NCI-H460 (cell line): Measurements from ENCODE around the gene CASK. TPM values are rescaled to one million over a fixed set of nuclear protein-coding genes. Genes with fewer than 3 reads are reported as not detected.
"Not testable (repeated sequence)": the region's sequence is repeated elsewhere in the genome, so short reads cannot be mapped to it uniquely, and the experiment has no call there.

Experiments
- DNase-seq: peaks from one replicate; pipeline ENCODE4 v3.0.0-alpha.2; 2016; ENCODE audit warnings: low read depth; ENCODE audit errors: extremely low read depth
- total RNA-seq: library from RNA; depleted of rRNA; stranded (reverse); fragments of >200 nt; shearing (Covaris generic); gene quantifications from 2 replicates; pipeline ENCODE4 v1.2.3, GENCODE V29; 2014

CASK gene
- total RNA-seq, 1 experiment from 2014 or later: 27.7 TPM

DNA sequence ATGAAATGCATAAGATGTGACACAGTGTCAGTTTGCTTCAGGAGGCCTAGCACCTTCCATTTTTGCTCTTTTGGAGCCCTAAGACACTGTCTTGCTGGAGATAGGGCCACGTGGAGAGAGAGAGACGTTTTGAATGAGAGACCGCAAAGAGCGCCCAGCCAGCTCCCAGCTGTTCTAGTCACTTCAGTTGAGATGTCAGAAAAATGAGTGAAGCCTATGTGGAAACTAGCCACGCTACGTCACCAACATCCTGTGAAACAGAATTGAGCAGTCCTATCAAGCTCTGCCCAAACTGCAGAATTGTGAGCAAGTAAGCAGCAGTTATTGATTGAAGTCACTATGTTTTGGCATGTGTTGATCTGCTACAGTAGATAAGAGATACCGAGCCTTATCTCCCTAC lies 186.3 kb downstream of the CASK start:
- no peak for DNase-seq

- peak; percentile 4 for DNase-seq
Observed at GRCh38 chrX:41734530-41734929, 188.8 kb downstream of the CASK start.

DNA sequence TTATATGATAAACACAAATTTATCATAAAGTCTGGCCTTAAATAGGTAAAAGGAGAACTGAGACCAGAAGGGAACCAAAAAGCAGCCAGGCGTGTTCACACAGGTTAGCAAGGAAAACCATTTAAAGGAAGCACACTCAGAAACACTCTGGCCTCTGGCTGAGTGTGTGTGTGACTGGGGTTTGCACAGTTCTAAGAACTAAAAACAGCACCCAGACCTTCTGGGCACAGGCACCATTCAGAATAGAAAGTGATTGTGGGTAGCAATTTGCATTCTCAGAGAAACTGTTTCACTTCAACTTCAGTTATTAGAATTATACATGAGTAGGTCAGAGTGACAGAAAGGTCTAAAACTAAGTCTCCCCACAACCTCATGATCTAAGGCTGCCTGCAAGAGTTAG lies 189.4 kb downstream of the CASK start:
- DNase-seq: no peak

DNA sequence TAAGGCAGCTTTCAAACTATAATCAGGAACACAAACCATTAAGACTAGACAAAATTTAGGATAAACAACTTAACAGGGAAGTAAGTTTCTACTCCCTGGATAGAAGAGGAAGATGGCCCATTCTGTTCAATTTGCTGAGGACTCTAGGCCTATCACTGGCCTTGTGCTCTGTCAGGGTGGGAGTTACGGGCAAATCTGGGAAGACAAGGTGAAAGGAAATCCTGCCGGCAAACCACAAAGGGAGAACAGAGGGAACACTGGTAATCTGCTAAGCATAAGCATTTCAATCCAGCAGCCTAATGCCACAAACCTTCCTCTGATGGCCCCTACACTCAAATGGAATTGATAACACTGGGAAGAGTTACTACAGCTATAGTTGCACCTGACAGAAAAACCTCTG lies 191.1 kb downstream of the CASK start:
- no peak for DNase-seq

GRCh38 chrX:41730081-41730480 lies 193.3 kb downstream of the CASK start:
- DNase-seq: no peak

- no peak for DNase-seq
Observed at GRCh38 chrX:41728125-41728524, 195.2 kb downstream of the CASK start.

- no peak for DNase-seq
Observed at GRCh38 chrX:41723826-41724225, 199.5 kb downstream of the CASK start, which contains the start of gene GPR82. Gene GPR82 (plus strand): TSS chrX:41724181. CDS start chrX:41727027, 2,846 bp downstream.

DNA sequence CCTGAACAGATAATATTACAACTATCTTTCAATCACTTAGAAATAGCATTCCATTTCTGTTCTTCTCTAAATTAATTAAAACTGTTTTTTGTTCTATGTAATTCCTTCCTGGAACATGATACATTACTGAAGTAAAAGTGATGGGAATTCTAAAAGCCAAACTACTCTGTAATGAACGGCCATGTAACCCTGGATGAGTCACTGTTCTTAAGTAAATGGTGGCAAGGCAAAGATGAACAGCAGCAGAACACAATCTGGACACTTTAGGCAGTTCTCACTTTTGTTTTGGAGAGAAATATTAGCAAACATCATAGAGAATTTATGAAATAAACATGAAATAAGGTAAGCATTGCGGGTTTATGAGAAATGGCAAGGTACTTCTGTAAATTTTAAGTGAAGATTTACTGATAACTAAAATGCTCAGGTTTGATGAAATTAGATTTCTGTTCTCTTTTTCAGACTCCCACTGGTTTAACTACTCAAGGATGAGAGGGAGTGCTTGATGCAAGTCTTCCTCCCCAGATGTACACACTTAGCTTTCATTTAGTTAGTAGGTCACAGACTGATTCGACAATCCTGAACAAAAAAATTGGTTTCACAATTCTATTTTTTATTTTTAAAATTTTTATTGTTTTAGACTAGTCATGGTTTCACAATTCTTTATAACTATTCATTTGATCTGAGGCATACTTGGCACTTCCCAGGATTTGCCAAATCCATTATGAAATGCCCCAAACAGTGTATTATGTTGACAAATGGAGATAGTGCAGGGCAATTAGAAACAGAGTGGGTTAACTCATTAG lies 200.3 kb downstream of the CASK start:
- DNase-seq: no peak

- DNase-seq: no peak
Observed at GRCh38 chrX:41722214-41722613, 201.1 kb downstream of the CASK start.

DNA sequence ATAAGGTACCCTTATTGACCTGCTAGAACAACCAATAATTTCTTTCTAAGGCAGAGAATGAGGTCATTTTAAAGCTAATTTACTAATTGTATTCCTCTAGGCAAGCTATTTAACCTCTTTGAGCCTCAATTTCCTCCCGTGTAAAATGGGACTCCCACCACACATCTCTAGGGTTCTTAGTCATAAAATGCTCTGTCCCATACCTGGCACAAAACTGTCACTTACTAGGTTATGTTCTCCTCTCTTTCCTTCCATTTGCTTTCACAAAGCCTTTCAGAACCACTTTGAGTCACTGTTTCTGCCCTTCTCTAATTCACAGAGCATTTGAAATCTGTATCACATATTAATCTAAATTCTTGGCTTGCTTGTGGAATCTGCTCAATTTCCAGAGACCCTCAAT lies 201.8 kb downstream of the CASK start:
- no peak for DNase-seq

DNA sequence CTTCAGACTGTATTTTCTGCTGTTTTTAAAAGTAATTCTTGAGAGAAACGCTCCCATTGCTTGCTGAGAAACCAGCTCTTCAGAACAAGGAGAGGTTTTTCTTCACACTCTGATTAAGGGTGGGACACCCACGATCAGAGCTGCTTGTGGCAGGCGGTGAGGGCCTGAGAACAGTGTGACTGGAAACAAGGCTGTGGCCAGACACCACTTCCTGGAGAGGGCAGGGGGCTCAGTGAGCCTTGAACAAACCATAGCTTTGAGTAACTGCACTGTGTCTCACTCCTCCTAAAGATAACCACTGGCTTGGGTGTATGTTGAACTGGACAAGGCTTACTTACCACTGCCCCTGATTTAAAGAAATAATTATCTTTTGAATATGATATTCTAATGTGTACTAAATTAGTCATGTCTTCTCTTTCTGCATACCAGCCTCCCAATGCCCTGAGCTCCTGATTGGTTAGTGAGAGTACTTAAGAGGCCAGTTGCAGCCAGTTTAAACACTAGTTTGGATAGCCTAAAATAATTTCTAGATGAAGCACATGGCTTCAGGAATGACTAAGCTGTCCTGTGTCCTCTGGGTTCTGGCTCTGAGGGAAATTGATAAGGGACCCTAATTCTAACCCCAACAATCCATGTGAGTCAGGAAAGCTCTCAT lies 203.1 kb downstream of the CASK start:
- DNase-seq: no peak

DNA sequence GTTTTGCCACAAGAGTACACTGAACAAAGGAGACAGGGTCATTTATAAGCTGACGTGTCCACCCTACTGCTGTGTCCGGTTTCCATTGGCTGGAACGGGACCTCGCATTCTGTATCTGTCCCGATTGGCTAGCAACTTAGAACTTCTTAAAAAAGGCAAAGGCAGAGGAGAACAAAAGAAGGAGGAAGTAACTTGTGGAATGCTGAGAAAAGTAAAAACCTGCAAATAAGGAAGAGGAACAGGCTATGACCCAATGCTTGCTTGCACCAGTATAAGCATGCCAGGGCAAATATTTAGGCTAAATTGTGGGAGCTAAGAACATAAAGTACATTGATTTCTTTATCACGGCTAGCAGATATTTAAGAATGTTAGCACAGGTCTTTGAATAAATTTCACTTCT lies 203.7 kb downstream of the CASK start:
- not testable (repeated sequence) for DNase-seq

DNA sequence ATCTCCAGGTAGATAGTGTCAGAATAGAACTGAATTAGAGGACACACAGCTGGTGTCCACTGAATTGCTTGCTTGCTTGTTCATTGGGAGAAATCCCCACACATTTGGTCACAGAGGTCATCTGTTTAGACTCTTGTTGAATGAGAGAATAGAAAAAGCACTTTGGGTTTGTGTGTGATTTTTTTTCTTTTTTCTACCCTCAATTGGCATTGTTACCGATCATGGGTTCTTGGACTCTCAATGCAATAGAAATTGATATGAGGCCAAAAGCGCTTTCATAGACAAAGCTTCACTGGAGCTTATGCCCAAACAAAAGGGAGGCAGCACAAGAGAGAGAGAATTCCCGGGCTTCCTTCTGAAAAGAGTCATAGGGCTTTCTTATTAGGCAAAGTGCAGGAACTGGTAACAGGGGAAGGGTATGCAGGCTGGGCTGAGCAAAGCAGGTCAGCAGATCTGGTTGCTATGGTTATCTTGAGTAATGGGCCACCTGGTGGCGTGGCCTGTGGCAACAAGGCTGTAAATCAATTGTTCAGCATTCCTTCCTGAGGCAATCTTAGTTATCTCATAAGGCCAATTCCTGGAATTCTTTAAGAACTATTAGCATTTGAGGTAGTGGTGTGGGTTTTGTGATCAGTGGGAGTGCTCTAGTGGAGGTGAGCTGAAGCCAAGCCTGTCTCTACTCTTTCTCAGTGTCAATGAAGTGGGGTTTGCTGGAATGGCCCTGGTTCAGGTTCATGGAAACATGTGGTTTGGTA lies 204.7 kb downstream of the CASK start:
- no peak for DNase-seq

DNA sequence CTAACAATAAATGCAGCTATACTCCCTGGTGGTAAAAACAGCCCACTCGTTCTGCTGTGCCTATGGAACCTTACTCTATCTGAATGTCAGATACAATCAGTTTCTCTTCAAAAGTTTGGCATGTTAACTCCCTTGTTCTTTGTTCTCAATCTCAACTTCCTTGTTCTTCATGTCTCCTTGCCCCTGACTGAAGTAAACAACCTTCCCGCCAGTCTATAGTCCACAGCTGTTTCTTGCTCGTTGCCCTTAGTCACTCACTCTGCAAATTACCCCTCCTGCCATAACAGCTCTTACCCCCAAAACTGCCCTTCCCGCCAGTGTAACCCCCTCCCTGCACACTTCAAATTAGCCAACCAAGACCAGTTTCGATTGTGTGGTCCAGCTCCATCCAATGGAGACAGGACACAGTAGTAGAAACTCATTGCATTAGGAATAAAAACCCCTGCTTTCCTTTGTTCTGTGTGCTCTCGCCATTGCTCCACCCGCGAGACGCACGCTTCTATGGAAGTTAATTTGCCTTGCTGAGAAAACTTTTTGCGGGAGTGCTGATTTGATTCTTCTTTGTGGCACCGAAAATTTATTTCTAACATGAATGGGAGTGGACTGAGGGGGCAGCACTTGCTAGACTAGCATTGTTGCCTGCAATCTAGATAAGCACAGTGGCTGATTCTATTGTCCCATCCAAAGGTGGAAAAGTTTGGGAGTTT lies 206.4 kb downstream of the CASK start:
- no peak for DNase-seq

GRCh38 chrX:41716222-41716621 lies 207.1 kb downstream of the CASK start:
- DNase-seq: no peak

DNA sequence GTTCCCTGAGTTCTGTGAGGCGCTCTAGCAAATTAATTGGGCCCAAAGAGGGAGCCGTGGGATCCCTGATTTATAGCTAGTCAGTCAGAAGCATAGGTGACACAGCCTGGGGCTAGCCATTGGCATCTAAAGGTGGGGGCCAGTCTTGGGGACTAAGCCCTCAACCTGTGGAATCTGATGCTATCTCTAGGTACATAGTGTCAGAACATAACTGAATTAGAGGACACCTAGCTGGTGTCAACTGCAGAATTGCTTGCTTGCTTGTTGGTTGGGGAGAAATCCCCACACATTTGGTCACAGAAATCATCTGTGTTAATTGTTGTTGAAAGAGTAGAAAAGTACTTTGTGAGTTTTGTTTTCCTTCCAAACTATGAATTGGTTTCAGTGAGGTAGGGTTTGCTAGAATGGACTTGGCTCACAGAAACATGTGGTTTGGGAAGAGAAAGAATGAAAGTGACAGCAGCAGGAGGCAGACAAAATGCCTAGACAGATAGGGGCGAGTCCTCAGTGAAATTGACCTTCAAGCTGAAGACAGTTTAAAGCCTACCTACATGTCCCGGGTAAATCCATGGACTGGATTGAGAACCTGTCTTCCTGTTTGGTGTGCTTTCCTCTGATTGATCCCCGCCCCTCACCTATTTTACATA lies 212.2 kb downstream of the CASK start:
- DNase-seq: no peak

DNA sequence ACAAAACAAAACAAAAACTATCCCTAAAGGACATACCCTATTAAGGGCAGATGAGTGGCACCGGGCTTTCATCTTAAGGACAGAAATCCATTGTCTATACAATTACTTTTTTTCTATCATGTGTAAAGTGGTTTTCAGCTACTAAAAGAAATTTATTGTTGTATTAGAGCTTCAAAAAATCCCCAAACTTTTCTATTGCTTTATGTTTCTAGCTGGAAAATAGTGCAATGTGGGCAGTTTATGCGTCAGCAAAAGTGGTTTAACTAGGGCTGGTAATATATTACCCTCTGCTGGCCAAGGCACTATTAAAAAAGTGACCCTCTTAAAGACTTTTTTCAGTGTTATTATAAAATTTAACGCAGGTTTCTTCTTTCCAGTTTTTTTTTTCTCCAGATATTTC lies 214.9 kb downstream of the CASK start:
- DNase-seq: no peak

DNA sequence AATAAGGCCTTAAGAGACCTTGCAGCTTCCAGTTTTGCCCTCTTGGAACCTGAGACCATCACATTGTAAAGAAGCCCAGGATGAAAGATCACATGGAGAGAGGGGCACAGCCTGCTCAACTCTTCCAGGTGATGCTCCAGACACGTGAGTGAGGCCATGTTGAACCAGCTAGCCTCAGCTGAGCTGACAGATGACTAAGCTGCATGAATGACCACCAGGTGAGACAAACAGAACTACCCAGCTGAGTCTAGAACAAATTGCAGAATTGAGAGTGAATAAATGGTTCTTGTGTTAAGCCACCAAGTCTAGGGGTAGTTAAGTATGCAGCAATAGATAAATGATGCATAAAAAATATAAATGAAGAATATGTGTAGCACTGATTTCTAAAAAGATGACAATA lies 216.1 kb downstream of the CASK start:
- no peak for DNase-seq

GRCh38 chrX:41705680-41706374 lies 217.5 kb downstream of the CASK start:
- DNase-seq: no peak

DNA sequence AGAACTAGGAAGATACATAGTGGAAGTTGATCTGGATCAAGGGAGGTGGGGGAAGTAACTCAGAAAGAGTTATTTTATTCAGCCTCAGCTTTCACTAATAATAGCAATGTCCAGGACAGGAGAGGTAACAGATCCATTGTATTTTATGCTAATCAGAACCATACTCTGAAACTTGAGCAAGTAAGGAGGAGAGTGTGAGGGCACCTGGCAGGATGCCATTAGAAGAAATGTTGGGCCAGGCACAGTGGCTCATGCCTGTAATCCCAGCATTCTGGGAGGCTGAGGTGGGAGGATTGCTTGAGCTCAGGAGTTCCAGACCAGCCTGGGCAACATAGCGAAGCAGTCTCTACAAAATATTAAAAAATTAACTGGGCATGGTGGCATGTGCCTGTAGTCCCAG lies 218.3 kb downstream of the CASK start:
- DNase-seq: no peak
